HCT116 (cell line): ENCODE data around the gene PILRA. TPM values are rescaled to one million over a fixed set of nuclear protein-coding genes. Genes with fewer than 3 reads are reported as not detected.

Experiments
- ATAC-seq: fragments of 200-7000 bp; cut with Tn5 transposase; 2 replicates; pipeline ENCODE4 v1.9.1; 2020; ENCODE audit warnings: mild to moderate bottlenecking, moderate library complexity
- BruUV-seq: library from RNA; stranded (reverse); fragments of 400-500 nt; replicated peaks from 2 replicates; lab custom pipeline; 2021; lab: Mats Ljungman, UMichigan
- CTCF ChIA-PET: fragments of 300-600 bp; sonication (Branson Sonifier 250); formaldehyde crosslinking; loops from one replicate; lab custom pipeline; 2021; ENCODE audit warnings: antibody characterized with exemption; lab: Charles Lee
- POLR2A ChIA-PET: fragments of 300-600, 350-600 bp; sonication (Branson Sonifier 250); formaldehyde crosslinking; loops from one replicate; lab custom pipeline; 2021; ENCODE audit warnings: antibody characterized with exemption; lab: Charles Lee
- RAD21 ChIA-PET, 2 experiments: fragments of 300-600 bp; sonication (Branson Sonifier 250); formaldehyde crosslinking; loops; one replicate each; lab custom pipeline; 2023; ENCODE audit warnings: low total read pairs in 2 of 2; ENCODE audit not compliant: uncharacterized antibody in 2 of 2, unreplicated experiment in 2 of 2, low non-redundant PET in 1 of 2; lab: Charles Lee
- DNase-seq: peaks from one replicate; pipeline ENCODE4 v3.0.0-alpha.2; 2010; ENCODE audit warnings: low read depth, low spot score
- H2AFZ ChIP-seq: fragments of 200-600 bp; shearing (Covaris generic), sonication (generic); 2 replicates; pipeline ENCODE4 v1.6.1; 2017; ENCODE audit warnings: low read depth, mixed run types, mixed read lengths, antibody characterized with exemption, low read length; ENCODE audit not compliant: poor library complexity, severe bottlenecking
- H3K27ac ChIP-seq: 2 replicates; pipeline ENCODE4 v1.5.1; 2012; ENCODE audit warnings: low read depth, low read length
- H3K27me3 ChIP-seq: fragments of 200-600 bp; sonication (generic); 2 replicates; pipeline ENCODE4 v1.6.1; 2016; ENCODE audit warnings: mixed run types, low read length, mixed read lengths; ENCODE audit not compliant: insufficient read depth
- H3K36me3 ChIP-seq, 2 experiments: fragments of 200-500 bp in 1 of 2; fragments of 200-600 bp in 1 of 2; sonication (Bioruptor generic) in 1 of 2; sonication (generic) in 1 of 2; 2 replicates each; pipeline versions ENCODE4 v1.5.1 to v1.6.1; 2014 to 2016; ENCODE audit warnings: low read length in 2 of 2, inconsistent platforms in 1 of 2, mixed read lengths in 1 of 2, mixed run types in 1 of 2; ENCODE audit not compliant: insufficient read depth in 2 of 2, control insufficient read depth in 1 of 2
- H3K4me1 ChIP-seq, 2 experiments: fragments of 200-600 bp in 1 of 2; sonication (generic) in 1 of 2; 2 replicates each; pipeline versions ENCODE4 v1.5.1 to v1.6.1; 2012 to 2017; ENCODE audit warnings: low read length in 2 of 2, inconsistent platforms in 1 of 2, mild to moderate bottlenecking in 1 of 2, mixed read lengths in 1 of 2, mixed run types in 1 of 2, moderate library complexity in 1 of 2; ENCODE audit not compliant: insufficient read depth in 2 of 2, control insufficient read depth in 1 of 2
- H3K4me2 ChIP-seq: fragments of 200-600 bp; sonication (generic); 2 replicates; pipeline ENCODE4 v1.6.1; 2017; ENCODE audit warnings: mixed run types, low read length, mixed read lengths
- H3K4me3 ChIP-seq, 2 experiments: fragments of 200-600 bp in 1 of 2; sonication (generic) in 1 of 2; replicated peaks in 1 of 2; 2 replicates each; pipeline ENCODE4 v1.5.1; 2011 to 2016; ENCODE audit warnings: low read length in 2 of 2, control low read depth in 1 of 2, low read depth in 1 of 2, mild to moderate bottlenecking in 1 of 2, mixed read lengths in 1 of 2, mixed run types in 1 of 2
- H3K79me2 ChIP-seq: fragments of 200-600 bp; sonication (generic); 2 replicates; pipeline ENCODE4 v1.6.1; 2017; ENCODE audit warnings: mild to moderate bottlenecking, mixed run types, low read length, moderate library complexity, mixed read lengths; ENCODE audit not compliant: insufficient read depth
- H3K9ac ChIP-seq: fragments of 200-600 bp; sonication (generic); 2 replicates; pipeline ENCODE4 v1.6.1; 2016; ENCODE audit warnings: low read length, mixed read lengths
- H3K9me2 ChIP-seq: fragments of 200-600 bp; sonication (generic), shearing (Covaris generic); 2 replicates; pipeline ENCODE4 v1.6.1; 2017; ENCODE audit warnings: mixed run types, mild to moderate bottlenecking, moderate library complexity; ENCODE audit not compliant: insufficient read depth
- H3K9me3 ChIP-seq, 2 experiments: fragments of 200-500 bp in 1 of 2; fragments of 200-600 bp in 1 of 2; sonication (Bioruptor generic) in 1 of 2; sonication (generic) in 1 of 2; 2 replicates each; pipeline ENCODE4 v1.6.1; 2014 to 2017; ENCODE audit warnings: low read length in 2 of 2, mixed read lengths in 2 of 2, inconsistent platforms in 1 of 2, low read depth in 1 of 2, mild to moderate bottlenecking in 1 of 2, mixed run types in 1 of 2, moderate library complexity in 1 of 2; ENCODE audit not compliant: control insufficient read depth in 1 of 2, insufficient read depth in 1 of 2
- H4K20me1 ChIP-seq: fragments of 200-600 bp; sonication (generic), shearing (Covaris generic); 2 replicates; pipeline ENCODE4 v1.6.1; 2017; ENCODE audit warnings: mixed run types, mild to moderate bottlenecking, moderate library complexity; ENCODE audit not compliant: insufficient read depth
- CEBPB ChIP-seq: IDR thresholded peaks from 2 replicates; pipeline ENCODE4 v1.6.1; 2012; ENCODE audit warnings: low read depth
- EGR1 ChIP-seq: IDR thresholded peaks from 2 replicates; pipeline ENCODE4 v1.6.1; 2012; ENCODE audit warnings: low read depth
- JUND ChIP-seq: IDR thresholded peaks from 2 replicates; pipeline ENCODE4 v1.6.1; 2012
- POLR2A ChIP-seq: IDR thresholded peaks from 2 replicates; pipeline ENCODE4 v1.7.0; 2011; ENCODE audit warnings: borderline replicate concordance; ENCODE audit not compliant: insufficient read depth, insufficient read length; ENCODE audit errors: extremely low read depth
- POLR2AphosphoS5 ChIP-seq: IDR thresholded peaks from 2 replicates; pipeline ENCODE4 v1.6.1; 2011; ENCODE audit warnings: mild to moderate bottlenecking, low read depth, low read length, moderate library complexity
- SIN3A ChIP-seq: IDR thresholded peaks from 2 replicates; pipeline ENCODE4 v1.6.1; 2012; ENCODE audit warnings: low read depth
- SP1 ChIP-seq: IDR thresholded peaks from 2 replicates; pipeline ENCODE4 v1.6.1; 2012; ENCODE audit warnings: low read depth
- ZFX ChIP-seq: fragments of 450-650 bp; IDR thresholded peaks from 2 replicates; pipeline ENCODE4 v1.6.1; 2017
- intact Hi-C: fragments of 100-400 bp; cut with micrococcal nuclease; formaldehyde crosslinking; loops from 2 replicates; pipeline ENCODE4 v1.10.0; 2022
- total RNA-seq: library from RNA; stranded (reverse); gene quantifications from one replicate; pipeline ENCODE4 v1.2.1, GENCODE V29; 2021; ENCODE audit not compliant: unreplicated experiment
- TF ChIP-seq, protein P1 (sequence below), 3 experiments: fragments of 200-600 bp in 1 of 3; sonication (generic) in 1 of 3; IDR thresholded peaks in 2 of 3; conservative IDR thresholded peaks in 1 of 3; 2 replicates each; pipeline ENCODE4 v1.5.1; 2012 to 2017; ENCODE audit warnings: low read depth in 2 of 3, low read length in 2 of 3, antibody characterized with exemption in 1 of 3, borderline replicate concordance in 1 of 3, control low read depth in 1 of 3, mild to moderate bottlenecking in 1 of 3, mixed read lengths in 1 of 3, mixed run types in 1 of 3, moderate library complexity in 1 of 3; ENCODE audit not compliant: insufficient read depth in 1 of 3
- TF ChIP-seq, protein P2 (sequence below): IDR thresholded peaks from 2 replicates; pipeline ENCODE4 v1.6.1; 2012
- TF ChIP-seq, protein P3 (sequence below): IDR thresholded peaks from 2 replicates; pipeline ENCODE4 v1.6.1; 2012; ENCODE audit warnings: low read depth

PILRA gene
- total RNA-seq, 1 experiment from 2014 or later, result 1.8 TPM

DNA sequence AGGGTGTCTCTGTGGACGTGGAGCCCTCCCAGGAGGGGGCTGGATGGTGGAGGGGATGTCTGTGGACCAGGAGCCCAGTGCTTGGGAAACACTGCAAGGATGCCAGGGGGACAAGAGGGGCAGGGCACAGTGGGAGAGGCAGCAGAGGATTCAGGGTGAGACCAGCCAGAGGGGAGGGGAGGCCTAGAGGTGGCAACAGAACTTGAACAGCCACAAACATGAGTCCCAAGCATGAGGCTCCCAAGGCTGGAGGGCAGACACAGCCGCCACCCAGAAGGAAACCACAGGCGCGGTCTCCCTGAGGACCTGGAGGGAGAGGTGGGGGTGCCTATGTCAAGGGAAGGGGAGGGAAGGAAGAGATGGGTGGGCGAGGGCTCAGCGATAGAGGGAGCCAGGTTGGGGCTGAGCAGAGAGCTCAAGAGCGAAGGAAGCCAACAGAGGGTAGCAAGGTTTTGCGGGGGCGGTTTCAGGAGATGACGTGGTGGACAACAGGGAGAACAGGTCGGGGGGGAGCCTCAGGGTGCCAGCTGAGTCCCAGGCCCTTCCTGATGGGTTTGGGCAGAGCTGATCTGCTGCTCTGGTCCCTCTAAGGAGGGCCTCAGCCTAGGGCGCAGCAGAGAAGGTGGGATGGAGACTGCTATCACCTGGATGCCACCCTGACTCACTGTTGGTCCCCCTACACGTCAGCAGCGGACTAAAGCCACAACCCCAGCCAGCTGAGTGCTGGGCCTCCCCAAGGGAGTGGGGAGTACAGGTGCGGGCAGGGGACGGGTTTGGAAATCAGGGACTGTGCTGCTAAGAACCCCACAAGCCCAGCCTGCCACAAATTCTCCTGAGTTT is 6.7 kb upstream of the PILRA start:
- CTCF ChIA-PET, result no interaction called here
- intact Hi-C loops, result no loop called here
- Histone ChIP-seq H3K4me2 (no peak overlapping the region), H3K9me3 (no peaks in the 10 kb centered on the region), H3K36me3 (peaks cover 8 to 15% of the 10 kb centered on the region in 2 experiments; a peak in 2 of 4 replicates), H3K27ac (no peak overlapping the region), H2AFZ (no peak overlapping the region), H3K4me3 (no peak overlapping the region), H3K79me2 (no peaks in the 10 kb centered on the region)
- POLR2A ChIA-PET, result no interaction called here
- RAD21 ChIA-PET, result no interaction called here
- DNase-seq (no peak), ATAC-seq (peak; percentile 20)
- no TSS peak for BruUV-seq
- TF ChIP-seq, protein P1, sequence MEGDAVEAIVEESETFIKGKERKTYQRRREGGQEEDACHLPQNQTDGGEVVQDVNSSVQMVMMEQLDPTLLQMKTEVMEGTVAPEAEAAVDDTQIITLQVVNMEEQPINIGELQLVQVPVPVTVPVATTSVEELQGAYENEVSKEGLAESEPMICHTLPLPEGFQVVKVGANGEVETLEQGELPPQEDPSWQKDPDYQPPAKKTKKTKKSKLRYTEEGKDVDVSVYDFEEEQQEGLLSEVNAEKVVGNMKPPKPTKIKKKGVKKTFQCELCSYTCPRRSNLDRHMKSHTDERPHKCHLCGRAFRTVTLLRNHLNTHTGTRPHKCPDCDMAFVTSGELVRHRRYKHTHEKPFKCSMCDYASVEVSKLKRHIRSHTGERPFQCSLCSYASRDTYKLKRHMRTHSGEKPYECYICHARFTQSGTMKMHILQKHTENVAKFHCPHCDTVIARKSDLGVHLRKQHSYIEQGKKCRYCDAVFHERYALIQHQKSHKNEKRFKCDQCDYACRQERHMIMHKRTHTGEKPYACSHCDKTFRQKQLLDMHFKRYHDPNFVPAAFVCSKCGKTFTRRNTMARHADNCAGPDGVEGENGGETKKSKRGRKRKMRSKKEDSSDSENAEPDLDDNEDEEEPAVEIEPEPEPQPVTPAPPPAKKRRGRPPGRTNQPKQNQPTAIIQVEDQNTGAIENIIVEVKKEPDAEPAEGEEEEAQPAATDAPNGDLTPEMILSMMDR (IDR thresholded peaks at IDR 0.05 in 2 of 3, conservative IDR thresholded peaks at IDR 0.05 in 1 of 3; ENCODE audit: borderline replicate concordance in 1 of 3, insufficient read depth in 1 of 3, low read depth in 2 of 3, low read length in 2 of 3), result no peak
- TF ChIP-seq JUND (0 out of 2 replicates have a peak, but pooled peaks have one; percentile 13), SP1 (no peak), ZFX (no peak), POLR2AphosphoS5 (peak; percentile 49)
- TF ChIP-seq, all 23 proteins: peak for 2
- Histone ChIP-seq H3K27me3 (no peaks in the 10 kb centered on the region), H3K4me1 (no peaks in the 10 kb centered on the region), H3K9ac (no peak overlapping the region), H3K9me2 (no peaks in the 10 kb centered on the region), H4K20me1 (no peaks in the 10 kb centered on the region)

DNA sequence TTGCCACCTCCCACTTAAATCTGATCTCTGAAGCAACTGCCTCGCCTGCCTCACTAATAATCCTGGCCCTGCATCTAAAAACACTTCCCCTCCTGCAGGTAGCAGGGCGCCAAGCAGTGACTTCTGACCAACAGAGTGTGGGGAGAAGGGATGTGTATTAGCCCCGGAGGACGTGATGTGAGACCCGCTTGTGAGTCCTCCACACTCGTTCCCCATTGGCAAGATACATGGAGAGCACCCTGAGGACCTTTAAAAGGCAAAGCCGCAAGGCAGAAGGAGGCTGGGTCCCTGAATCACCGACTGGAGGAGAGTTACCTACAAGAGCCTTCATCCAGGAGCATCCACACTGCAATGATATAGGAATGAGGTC is 6.1 kb upstream of the PILRA start:
- no peaks in the 10 kb centered on the region for H3K9me3 ChIP-seq
- CTCF ChIA-PET, result no interaction called here
- no peaks in the 10 kb centered on the region for H3K9me2 ChIP-seq
- no peak overlapping the region for H3K4me3 ChIP-seq
- no peaks in the 10 kb centered on the region for H3K79me2 ChIP-seq
- H4K20me1 ChIP-seq, result no peaks in the 10 kb centered on the region
- intact Hi-C loops, result no loop called here
- H3K4me2 ChIP-seq, result no peak overlapping the region
- no peak overlapping the region for H2AFZ ChIP-seq
- no peak overlapping the region for H3K27ac ChIP-seq
- H3K27me3 ChIP-seq, result no peaks in the 10 kb centered on the region
- H3K9ac ChIP-seq, result no peak overlapping the region
- H3K4me1 ChIP-seq, result no peaks in the 10 kb centered on the region
- no TSS peak for BruUV-seq
- H3K36me3 ChIP-seq, result peaks cover 3 to 10% of the 10 kb centered on the region in 2 experiments; a peak in 2 of 4 replicates
- RAD21 ChIA-PET, result no interaction called here
- DNase-seq (no peak), ATAC-seq (0 out of 2 replicates have a peak, but pooled peaks have one; percentile 10)
- POLR2A ChIA-PET, result no interaction called here
- TF ChIP-seq POLR2AphosphoS5, result no peak
- TF ChIP-seq, protein P2, sequence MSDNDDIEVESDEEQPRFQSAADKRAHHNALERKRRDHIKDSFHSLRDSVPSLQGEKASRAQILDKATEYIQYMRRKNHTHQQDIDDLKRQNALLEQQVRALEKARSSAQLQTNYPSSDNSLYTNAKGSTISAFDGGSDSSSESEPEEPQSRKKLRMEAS, result no peak
- TF ChIP-seq, protein P1 (IDR thresholded peaks at IDR 0.05 in 2 of 3, conservative IDR thresholded peaks at IDR 0.05 in 1 of 3; ENCODE audit: borderline replicate concordance in 1 of 3, insufficient read depth in 1 of 3, low read depth in 2 of 3, low read length in 2 of 3), result no peak
- no peak for TF ChIP-seq EGR1
- no peak for TF ChIP-seq CEBPB
- no peak for TF ChIP-seq ZFX
- TF ChIP-seq, protein P3, sequence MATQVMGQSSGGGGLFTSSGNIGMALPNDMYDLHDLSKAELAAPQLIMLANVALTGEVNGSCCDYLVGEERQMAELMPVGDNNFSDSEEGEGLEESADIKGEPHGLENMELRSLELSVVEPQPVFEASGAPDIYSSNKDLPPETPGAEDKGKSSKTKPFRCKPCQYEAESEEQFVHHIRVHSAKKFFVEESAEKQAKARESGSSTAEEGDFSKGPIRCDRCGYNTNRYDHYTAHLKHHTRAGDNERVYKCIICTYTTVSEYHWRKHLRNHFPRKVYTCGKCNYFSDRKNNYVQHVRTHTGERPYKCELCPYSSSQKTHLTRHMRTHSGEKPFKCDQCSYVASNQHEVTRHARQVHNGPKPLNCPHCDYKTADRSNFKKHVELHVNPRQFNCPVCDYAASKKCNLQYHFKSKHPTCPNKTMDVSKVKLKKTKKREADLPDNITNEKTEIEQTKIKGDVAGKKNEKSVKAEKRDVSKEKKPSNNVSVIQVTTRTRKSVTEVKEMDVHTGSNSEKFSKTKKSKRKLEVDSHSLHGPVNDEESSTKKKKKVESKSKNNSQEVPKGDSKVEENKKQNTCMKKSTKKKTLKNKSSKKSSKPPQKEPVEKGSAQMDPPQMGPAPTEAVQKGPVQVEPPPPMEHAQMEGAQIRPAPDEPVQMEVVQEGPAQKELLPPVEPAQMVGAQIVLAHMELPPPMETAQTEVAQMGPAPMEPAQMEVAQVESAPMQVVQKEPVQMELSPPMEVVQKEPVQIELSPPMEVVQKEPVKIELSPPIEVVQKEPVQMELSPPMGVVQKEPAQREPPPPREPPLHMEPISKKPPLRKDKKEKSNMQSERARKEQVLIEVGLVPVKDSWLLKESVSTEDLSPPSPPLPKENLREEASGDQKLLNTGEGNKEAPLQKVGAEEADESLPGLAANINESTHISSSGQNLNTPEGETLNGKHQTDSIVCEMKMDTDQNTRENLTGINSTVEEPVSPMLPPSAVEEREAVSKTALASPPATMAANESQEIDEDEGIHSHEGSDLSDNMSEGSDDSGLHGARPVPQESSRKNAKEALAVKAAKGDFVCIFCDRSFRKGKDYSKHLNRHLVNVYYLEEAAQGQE, result no peak
- TF ChIP-seq SIN3A, result no peak
- TF ChIP-seq POLR2A, result no peak
